Activated T-helper 1 cell treated with anti-CD3 and anti-CD28 coated beads, Interleukin-12 subunit alpha, Interleukin-12 subunit beta, Interleukin-2, Interleukin-4 antibody, amounts not matched to agents 30 ng/mL and 10 ng/mL and 1 ng/mL, durations not matched to agents 14 hours and 24 hours and 36 hours (primary cell): Measurements from ENCODE around the gene ERMAP. TPM values are rescaled to one million over a fixed set of nuclear protein-coding genes. Genes with fewer than 3 reads are reported as not detected.
"Not testable (repeated sequence)": the region's sequence is repeated elsewhere in the genome, so short reads cannot be mapped to it uniquely, and the experiment has no call there.

Experiments used
- DNase-seq: peaks from one replicate; pipeline ENCODE4 v3.0.0; 2021; ENCODE audit warnings: low spot score
- H3K27ac Mint-ChIP-seq: one replicate; pipeline ENCODE4 v1.8.0; 2021; ENCODE audit warnings: mild to moderate bottlenecking, mixed read lengths
- H3K27me3 Mint-ChIP-seq: one replicate; pipeline ENCODE4 v1.8.0; 2022; ENCODE audit warnings: mild to moderate bottlenecking, moderate library complexity, mixed read lengths; ENCODE audit not compliant: insufficient read depth
- H3K36me3 Mint-ChIP-seq: one replicate; pipeline ENCODE4 v1.8.0; 2021; ENCODE audit warnings: low read depth, mixed read lengths
- H3K4me1 Mint-ChIP-seq: one replicate; pipeline ENCODE4 v1.8.0; 2021; ENCODE audit warnings: low read depth, mixed read lengths
- H3K4me3 Mint-ChIP-seq: one replicate; pipeline ENCODE4 v1.8.0; 2021; ENCODE audit warnings: mild to moderate bottlenecking, moderate library complexity, mixed read lengths
- H3K9me3 Mint-ChIP-seq: one replicate; pipeline ENCODE4 v1.8.0; 2021; ENCODE audit warnings: mixed read lengths
- intact Hi-C: fragments of 100-400 bp; cut with micrococcal nuclease; formaldehyde crosslinking; loops from one replicate; pipeline ENCODE4 v1.15.1; 2024
- total RNA-seq: library from RNA; stranded (reverse); gene quantifications from 2 replicates; pipeline ENCODE4 v1.2.3, GENCODE V29; 2022

The ERMAP gene
- total RNA-seq, 1 donor from 2014 or later = 3.7 TPM

DNA sequence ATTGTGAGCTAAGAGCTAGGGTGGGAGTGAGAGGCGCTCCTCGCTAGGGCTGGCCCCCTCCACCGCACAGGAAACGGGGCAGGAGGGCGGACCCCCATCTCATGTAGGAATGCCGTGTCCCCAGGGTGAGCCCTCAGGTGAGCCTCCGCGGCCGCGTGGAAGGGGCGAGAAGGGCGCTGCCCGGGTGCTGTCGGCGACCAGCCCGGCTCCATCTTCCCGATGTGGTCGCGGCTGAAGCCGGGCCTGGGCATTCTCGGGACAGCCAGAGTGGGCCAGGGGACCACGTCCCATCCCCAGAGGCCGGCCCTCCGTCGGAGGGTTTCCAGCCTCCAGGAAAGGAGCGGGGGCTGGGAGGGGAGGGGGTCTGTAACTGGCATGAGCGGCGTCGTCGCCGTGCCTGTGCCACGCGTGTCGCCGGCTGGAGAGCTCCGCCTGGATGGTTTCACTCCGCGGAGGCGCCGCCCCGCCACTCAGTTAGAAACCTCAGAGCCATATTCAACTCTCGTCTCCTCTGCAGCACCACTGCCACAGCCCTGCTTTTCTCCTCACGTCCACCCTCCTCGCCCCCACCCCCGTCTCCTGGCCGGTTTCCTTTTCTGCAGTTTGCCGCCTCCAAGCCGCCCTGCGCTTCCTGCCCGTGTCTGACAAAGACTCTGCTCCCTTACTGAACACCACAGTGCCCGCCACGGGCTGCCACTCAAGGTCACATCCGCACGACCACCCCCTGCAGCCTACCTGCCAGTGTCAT is 31.8 kb upstream of the ERMAP start, which contains the start of gene TMEM269:
Gene TMEM269 (plus strand): TSS at position 46 of the 748 bp plus-strand sequence. CDS start 4,903 bp downstream, outside the sequence.
- peak within 1 kb of the TSS; percentile 41 for H3K4me3 Mint-ChIP-seq
- H3K27me3 Mint-ChIP-seq = no peaks in the 10 kb centered on the region
- H3K4me1 Mint-ChIP-seq = peaks cover 16% of the 10 kb centered on the region
- peaks cover 13% of the 10 kb centered on the region for H3K36me3 Mint-ChIP-seq
- H3K27ac Mint-ChIP-seq = peak within 1 kb of the TSS; percentile 32
- DNase-seq = peak; percentile 27
- H3K9me3 Mint-ChIP-seq = no peaks in the 10 kb centered on the region
- intact Hi-C loops = no loop called here

DNA sequence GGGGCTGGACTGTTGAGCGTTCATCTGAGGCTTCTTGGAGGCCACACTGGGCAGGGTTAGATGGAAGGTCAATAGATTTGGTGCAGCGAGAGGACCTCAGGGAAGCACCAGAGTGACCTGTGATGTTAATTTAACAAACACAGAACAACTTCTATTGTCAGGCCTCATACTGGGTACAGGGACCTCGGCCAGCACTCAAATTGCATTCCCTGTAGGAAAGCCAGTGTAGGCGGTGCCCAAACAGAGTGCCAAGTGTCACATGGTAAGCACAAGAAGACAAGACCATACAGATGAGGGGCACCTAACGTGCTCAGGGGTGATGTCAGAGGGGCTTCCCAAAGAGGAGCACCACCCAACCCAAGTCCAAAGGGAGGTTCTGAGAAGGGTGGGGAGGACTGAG is 30.8 kb upstream of the ERMAP start:
- Mint-ChIP-seq H3K36me3 (peaks cover 8% of the 10 kb centered on the region), H3K27ac (no peak overlapping the region), H3K4me1 (peaks cover 15% of the 10 kb centered on the region), H3K9me3 (no peaks in the 10 kb centered on the region), H3K4me3 (no peak overlapping the region), H3K27me3 (no peaks in the 10 kb centered on the region)
- DNase-seq = no peak
- intact Hi-C loops = no loop called here

DNA sequence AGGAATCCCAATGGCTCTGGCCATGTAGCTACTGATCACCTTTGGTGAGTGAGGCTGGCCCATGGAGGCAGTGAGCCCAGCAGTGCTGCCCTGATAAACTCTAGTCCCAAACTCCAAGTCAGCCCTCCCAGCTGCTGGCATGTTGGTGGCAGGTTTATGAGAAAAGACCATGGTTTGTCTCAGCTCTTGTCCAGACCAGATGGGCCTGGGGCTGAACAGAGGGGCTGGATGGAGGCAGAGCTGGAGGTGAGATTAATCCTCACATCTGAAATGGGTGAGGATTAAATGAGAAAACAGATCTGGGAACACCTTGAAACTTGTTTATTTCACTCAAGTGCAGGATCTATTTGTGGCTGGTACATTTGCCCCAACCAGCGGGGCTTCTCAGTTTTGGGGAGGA is 28.9 kb upstream of the ERMAP start:
- intact Hi-C loops = no loop called here
- Mint-ChIP-seq H3K4me3 (no peak overlapping the region), H3K36me3 (peaks cover 2% of the 10 kb centered on the region), H3K4me1 (peaks cover 15% of the 10 kb centered on the region), H3K27me3 (no peaks in the 10 kb centered on the region), H3K9me3 (no peaks in the 10 kb centered on the region), H3K27ac (no peak overlapping the region)
- DNase-seq = no peak

DNA sequence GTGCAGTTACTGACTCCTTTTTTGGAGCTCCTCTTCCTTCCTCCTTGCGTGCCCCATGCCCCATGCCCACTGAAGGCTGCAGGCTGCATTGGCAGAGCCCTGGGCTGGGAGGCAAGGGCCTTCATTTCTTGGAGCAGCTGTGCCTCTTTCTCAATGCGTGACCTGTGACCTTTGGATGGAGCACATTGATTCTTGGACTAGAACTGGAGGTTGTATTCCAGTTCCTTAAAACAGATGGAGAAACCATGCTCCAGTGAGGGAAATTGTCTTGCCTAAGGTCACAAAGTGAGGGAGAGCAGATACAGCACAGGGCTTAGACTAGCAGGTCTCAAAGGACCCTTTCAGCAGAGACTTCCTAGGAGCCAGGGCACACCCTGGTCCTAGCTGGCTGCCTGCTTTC is 23.1 kb upstream of the ERMAP start:
- peaks cover 7% of the 10 kb centered on the region for H3K27me3 Mint-ChIP-seq
- no peaks in the 10 kb centered on the region for H3K4me1 Mint-ChIP-seq
- H3K36me3 Mint-ChIP-seq = no peaks in the 10 kb centered on the region
- H3K9me3 Mint-ChIP-seq = no peaks in the 10 kb centered on the region
- H3K27ac Mint-ChIP-seq = no peak overlapping the region
- intact Hi-C loops = no loop called here
- no peak overlapping the region for H3K4me3 Mint-ChIP-seq
- DNase-seq = no peak

DNA sequence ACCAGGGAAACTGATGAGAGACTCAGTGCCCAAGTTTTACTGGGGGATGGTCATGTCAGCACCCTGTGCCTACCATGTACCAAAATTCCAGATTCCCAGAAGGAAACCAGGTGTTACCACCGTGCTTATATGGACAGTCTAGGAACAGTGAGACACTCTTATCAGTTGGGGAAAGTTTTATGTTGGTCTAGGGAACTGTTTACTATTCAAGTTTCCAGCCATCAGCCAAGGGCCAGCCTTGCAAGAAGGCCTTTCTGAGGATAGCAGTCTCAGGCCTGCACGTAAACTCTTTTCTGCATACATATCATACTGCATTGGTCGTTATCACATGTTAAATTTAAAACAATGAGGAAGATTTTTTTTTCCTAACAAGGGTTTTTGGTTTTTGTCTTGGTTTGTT is 19.5 kb upstream of the ERMAP start:
- H3K27ac Mint-ChIP-seq = no peak overlapping the region
- no peaks in the 10 kb centered on the region for H3K36me3 Mint-ChIP-seq

DNA sequence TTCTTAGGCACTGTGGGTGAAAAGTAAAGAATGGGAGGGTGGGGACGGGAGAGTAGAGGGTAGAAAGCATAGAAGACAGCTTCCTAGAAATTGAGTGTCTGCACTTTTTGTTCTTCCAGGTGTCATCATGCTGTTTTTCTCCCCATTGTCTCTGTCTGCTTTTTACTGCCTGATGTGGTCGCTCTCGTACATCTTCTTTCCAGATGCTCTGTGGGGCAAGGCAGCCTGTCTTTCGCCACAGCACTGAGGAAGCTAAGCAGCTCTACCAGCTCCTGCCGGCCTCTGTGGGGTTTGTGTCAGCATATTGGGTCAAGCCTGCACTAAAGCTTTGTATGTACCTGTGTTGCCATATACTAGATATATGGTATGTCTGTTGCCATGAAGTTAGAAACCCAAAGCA is 18.9 kb upstream of the ERMAP start:
- Mint-ChIP-seq H3K36me3 (no peaks in the 10 kb centered on the region), H3K4me1 (no peaks in the 10 kb centered on the region)

More for the DNA sequence above, 19.5 kb upstream of the ERMAP start:
- no peak overlapping the region for H3K4me3 Mint-ChIP-seq
- intact Hi-C loops = no loop called here
- H3K4me1 Mint-ChIP-seq = no peaks in the 10 kb centered on the region
- no peak for DNase-seq
- H3K9me3 Mint-ChIP-seq = no peaks in the 10 kb centered on the region
- peaks cover 9% of the 10 kb centered on the region for H3K27me3 Mint-ChIP-seq

DNA sequence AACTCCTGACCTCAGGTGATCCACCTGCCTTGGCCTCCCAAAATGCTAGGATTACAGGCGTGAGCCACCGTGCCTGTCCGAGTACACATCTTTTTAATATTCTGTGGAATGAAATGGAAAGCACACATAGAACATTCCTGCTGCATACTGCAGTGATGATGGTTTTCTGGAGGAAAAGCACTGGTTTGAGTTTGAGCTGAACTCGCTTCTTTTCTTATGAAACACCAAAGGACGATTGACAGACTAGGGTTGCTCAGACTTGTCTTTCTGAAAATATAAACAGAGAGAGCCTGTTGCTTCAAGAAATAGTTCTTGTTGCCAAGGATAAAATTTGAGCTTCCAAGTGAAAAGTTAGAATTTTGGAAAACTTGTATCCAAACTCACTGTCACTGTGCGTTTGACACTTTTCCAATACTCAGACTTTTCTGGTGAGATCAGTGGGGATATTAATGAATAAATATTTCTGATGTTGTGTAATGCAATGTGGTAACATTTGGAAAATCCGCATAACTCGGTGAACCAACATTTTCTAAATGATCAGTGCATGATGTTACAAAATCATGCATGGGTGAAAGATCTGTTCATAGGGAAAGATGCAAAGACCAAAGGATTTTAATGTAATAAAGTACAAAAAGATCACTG is 15.0 kb upstream of the ERMAP start:
- Mint-ChIP-seq H3K36me3 (peaks cover 8% of the 10 kb centered on the region), H3K27me3 (peaks cover 2% of the 10 kb centered on the region), H3K27ac (no peak overlapping the region), H3K9me3 (no peaks in the 10 kb centered on the region), H3K4me3 (no peak overlapping the region), H3K4me1 (peaks cover 8% of the 10 kb centered on the region)
- intact Hi-C loops = no loop called here
- DNase-seq = no peak

More for the DNA sequence above, 18.9 kb upstream of the ERMAP start:
- intact Hi-C loops = no loop called here
- H3K9me3 Mint-ChIP-seq = no peaks in the 10 kb centered on the region
- DNase-seq = no peak
- no peak overlapping the region for H3K27ac Mint-ChIP-seq
- peaks cover 9% of the 10 kb centered on the region for H3K27me3 Mint-ChIP-seq
- H3K4me3 Mint-ChIP-seq = no peak overlapping the region

DNA sequence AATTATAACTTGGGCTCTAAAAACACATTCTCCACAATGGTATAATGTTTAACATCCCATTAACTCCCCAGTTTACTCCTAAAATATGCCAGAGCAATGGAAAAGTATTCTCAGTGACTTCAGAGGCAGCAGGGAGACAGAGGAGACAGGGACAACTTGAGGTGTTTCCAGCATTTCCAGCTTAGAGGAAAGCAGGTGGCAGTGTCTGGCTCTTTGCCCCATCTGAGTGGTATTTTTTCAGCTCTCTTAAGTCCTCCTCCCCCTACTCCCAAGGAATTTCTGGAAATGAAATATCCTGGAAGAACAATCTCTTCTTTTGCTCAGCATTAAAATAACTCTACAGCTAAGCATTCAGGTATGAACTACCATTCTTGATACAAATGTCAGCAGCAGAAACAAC is 10.8 kb upstream of the ERMAP start:
- no peaks in the 10 kb centered on the region for H3K27me3 Mint-ChIP-seq
- no peak overlapping the region for H3K27ac Mint-ChIP-seq
- no peaks in the 10 kb centered on the region for H3K9me3 Mint-ChIP-seq
- H3K36me3 Mint-ChIP-seq = peaks cover 8% of the 10 kb centered on the region
- no peak for DNase-seq
- intact Hi-C loops = no loop called here
- peaks cover 15% of the 10 kb centered on the region for H3K4me1 Mint-ChIP-seq
- no peak overlapping the region for H3K4me3 Mint-ChIP-seq

DNA sequence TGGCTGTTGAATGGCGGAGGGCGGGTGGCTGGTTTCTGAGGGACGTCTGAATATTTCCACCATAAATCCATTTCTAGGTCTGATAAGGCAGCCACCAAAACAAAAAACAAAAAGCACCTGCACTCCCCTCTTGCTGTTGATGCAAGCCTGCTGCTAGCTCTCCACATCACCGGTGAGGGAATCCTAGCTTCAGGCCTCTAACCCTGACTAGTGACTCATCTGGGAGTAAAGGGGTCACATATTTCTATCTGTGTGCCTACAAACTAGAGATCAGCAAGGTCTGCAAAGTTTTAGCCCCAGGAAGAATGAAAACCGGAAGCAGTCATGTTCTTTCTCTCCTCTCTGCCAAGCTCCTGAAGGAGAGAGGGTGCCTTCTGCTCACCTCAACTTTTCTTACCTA is 10.3 kb upstream of the ERMAP start:
- Mint-ChIP-seq H3K27me3 (no peaks in the 10 kb centered on the region), H3K9me3 (no peaks in the 10 kb centered on the region), H3K4me1 (peaks cover 15% of the 10 kb centered on the region), H3K27ac (no peak overlapping the region), H3K36me3 (peaks cover 8% of the 10 kb centered on the region), H3K4me3 (no peak overlapping the region)
- no peak for DNase-seq
- intact Hi-C loops = no loop called here

DNA sequence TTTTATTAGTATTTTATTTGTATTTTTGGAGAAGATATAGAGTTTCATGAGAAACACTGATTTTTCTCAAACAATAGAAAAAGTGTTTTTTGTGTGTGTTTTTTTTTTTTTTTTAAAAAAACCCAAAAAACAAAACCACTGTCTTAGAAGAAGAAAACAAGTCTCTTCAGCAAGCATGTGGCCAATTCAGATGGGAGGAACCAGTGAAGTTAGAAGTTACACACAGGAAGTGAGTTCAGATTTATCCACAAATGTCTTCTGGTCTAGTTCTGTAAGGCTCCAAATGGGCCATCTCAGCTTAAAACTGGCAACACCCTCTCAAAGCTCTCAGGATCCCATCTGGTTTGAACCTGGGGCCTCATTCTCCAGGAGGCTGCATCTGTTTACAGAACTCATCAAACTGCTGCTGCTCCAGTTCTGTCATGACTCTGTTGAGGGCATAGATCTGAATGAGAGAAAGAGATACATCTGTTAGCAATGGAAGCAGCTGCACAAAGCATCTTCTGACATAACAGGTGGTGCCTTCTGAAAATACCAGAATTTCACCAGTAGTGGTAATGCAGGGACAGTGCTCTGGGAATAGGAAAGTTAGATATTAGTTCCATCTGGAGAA is 9.8 kb upstream of the ERMAP start:
- intact Hi-C loops = no loop called here
- Mint-ChIP-seq H3K9me3 (no peaks in the 10 kb centered on the region), H3K4me3 (no peak overlapping the region), H3K27ac (no peak overlapping the region), H3K36me3 (peaks cover 8% of the 10 kb centered on the region), H3K27me3 (no peaks in the 10 kb centered on the region), H3K4me1 (peaks cover 15% of the 10 kb centered on the region)
- no peak for DNase-seq

DNA sequence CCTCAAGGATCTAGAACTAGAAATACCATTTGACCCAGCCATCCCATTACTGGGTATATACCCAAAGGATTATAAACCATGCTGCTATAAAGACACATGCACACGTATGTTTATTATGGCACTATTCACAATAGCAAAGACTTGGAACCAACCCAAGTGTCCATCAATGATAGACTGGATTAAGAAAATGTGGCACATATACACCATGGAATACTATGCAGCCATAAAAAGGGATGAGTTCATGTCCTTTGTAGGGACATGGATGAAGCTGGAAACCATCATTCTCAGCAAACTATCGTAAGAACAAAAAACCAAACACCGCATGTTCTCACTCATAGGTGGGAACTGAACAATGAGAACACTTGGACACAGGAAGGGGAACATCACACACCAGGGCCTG is 2.1 kb upstream of the ERMAP start:
- Mint-ChIP-seq H3K4me3 (peak overlapping the region; percentile 23), H3K4me1 (peaks cover 19% of the 10 kb centered on the region)
- H3K27me3 Mint-ChIP-seq, H3K36me3 Mint-ChIP-seq, intact Hi-C loops, H3K27ac Mint-ChIP-seq, H3K9me3 Mint-ChIP-seq, DNase-seq: not testable (repeated sequence)

DNA sequence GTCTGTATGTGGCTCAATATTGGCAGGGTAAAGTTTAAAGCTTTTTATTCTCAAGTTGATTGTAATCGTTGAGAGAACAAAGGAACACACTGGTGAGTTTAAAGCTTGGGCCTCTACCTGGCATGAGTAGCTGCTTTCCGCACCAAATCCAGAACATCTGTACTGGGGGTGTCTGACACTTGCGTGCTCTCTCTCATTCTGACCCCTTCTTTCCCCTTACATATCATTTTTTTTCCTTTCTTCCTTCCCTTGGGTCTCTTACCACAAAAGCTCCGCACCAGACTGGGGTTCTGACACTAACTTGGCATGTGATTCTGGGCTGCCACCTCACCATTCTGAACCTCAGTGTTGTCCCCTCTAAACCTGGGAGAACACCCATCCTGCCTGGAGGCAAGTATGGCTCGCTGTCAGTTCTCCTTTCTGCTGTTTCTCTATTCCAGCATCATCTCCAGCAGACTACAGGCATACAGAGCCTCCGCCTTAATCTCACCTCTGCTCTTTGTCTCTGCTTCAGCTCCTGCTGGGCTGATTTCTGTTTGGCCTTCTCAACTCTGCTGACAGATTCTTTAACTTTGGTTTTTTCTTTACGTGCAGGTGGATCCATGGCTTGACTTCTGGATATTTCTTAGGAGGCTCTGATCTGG is 859 bp upstream of the ERMAP start:
- peaks cover 1% of the 10 kb centered on the region for H3K36me3 Mint-ChIP-seq
- no peaks in the 10 kb centered on the region for H3K9me3 Mint-ChIP-seq
- no peak for DNase-seq
- H3K4me1 Mint-ChIP-seq = peaks cover 19% of the 10 kb centered on the region
- intact Hi-C loops = loop anchor here (1.0 to 2.0 kb wide), 7 partner anchors 30 to 891 kb away; partner anchors contain the start of genes CCDC30, PPIH, ST3GAL3 and YBX1
- peak overlapping the region; percentile 79 for H3K4me3 Mint-ChIP-seq
- no peaks in the 10 kb centered on the region for H3K27me3 Mint-ChIP-seq
- peak overlapping the region; percentile 80 for H3K27ac Mint-ChIP-seq

DNA sequence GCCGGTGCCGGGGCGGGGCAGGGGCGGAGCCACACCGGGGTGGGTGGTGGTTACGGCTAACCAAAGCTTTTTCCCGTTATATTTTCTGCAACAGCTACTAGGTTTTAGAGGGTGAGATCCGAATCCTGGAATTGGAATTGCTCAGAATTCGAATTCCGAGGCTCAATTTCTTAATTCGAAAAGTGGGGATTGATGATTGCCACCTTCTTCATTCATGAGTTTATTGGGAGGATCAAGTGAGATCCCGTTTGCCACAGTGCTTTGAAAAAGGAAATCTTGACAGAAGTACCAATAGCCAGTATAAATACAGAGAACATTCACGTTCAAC is 482 bp downstream of the ERMAP start:
- intact Hi-C loops = loop anchor here (1.0 to 2.0 kb wide), 6 partner anchors 50 to 889 kb away; partner anchors contain the start of genes C1orf50, CCDC30, P3H1 and PPIH

More for the DNA sequence above, 482 bp downstream of the ERMAP start:
- DNase-seq = no peak
- Mint-ChIP-seq H3K4me3 (peak overlapping the region; percentile 79), H3K9me3 (no peaks in the 10 kb centered on the region), H3K27me3 (no peaks in the 10 kb centered on the region), H3K4me1 (peaks cover 19% of the 10 kb centered on the region), H3K27ac (no peak overlapping the region), H3K36me3 (peaks cover 1% of the 10 kb centered on the region)
